Measurements from ENCODE around the gene ZNF503.

GRCh38 chr10:75432763-75433162, 31.2 kb upstream of the ZNF503 start:
- TF ChIP-seq, protein P1, sequence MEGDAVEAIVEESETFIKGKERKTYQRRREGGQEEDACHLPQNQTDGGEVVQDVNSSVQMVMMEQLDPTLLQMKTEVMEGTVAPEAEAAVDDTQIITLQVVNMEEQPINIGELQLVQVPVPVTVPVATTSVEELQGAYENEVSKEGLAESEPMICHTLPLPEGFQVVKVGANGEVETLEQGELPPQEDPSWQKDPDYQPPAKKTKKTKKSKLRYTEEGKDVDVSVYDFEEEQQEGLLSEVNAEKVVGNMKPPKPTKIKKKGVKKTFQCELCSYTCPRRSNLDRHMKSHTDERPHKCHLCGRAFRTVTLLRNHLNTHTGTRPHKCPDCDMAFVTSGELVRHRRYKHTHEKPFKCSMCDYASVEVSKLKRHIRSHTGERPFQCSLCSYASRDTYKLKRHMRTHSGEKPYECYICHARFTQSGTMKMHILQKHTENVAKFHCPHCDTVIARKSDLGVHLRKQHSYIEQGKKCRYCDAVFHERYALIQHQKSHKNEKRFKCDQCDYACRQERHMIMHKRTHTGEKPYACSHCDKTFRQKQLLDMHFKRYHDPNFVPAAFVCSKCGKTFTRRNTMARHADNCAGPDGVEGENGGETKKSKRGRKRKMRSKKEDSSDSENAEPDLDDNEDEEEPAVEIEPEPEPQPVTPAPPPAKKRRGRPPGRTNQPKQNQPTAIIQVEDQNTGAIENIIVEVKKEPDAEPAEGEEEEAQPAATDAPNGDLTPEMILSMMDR (IDR thresholded peaks at IDR 0.05 in 2 of 3, conservative IDR thresholded peaks at IDR 0.05 in 1 of 3; ENCODE audit: control insufficient read depth in 2 of 3, extremely low read depth in 1 of 3, insufficient read depth in 1 of 3, low read depth in 3 of 3, low read length in 3 of 3), result no peak
- no peak for TF ChIP-seq RELA (IDR thresholded peaks at IDR 0.05; ENCODE audit: borderline replicate concordance, partially characterized antibody)
- TF ChIP-seq SMAD5 (IDR thresholded peaks at IDR 0.05; ENCODE audit: low read depth), result no peak
- TF ChIP-seq JUND (IDR thresholded peaks at IDR 0.05; ENCODE audit: low read depth, low read length), result no peak
- no peak for TF ChIP-seq ATF7 (IDR thresholded peaks at IDR 0.05; ENCODE audit: low read depth)
- TF ChIP-seq, protein P2, sequence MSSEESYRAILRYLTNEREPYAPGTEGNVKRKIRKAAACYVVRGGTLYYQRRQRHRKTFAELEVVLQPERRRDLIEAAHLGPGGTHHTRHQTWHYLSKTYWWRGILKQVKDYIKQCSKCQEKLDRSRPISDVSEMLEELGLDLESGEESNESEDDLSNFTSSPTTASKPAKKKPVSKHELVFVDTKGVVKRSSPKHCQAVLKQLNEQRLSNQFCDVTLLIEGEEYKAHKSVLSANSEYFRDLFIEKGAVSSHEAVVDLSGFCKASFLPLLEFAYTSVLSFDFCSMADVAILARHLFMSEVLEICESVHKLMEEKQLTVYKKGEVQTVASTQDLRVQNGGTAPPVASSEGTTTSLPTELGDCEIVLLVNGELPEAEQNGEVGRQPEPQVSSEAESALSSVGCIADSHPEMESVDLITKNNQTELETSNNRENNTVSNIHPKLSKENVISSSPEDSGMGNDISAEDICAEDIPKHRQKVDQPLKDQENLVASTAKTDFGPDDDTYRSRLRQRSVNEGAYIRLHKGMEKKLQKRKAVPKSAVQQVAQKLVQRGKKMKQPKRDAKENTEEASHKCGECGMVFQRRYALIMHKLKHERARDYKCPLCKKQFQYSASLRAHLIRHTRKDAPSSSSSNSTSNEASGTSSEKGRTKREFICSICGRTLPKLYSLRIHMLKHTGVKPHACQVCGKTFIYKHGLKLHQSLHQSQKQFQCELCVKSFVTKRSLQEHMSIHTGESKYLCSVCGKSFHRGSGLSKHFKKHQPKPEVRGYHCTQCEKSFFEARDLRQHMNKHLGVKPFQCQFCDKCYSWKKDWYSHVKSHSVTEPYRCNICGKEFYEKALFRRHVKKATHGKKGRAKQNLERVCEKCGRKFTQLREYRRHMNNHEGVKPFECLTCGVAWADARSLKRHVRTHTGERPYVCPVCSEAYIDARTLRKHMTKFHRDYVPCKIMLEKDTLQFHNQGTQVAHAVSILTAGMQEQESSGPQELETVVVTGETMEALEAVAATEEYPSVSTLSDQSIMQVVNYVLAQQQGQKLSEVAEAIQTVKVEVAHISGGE (CRISPR knock-in tag; IDR thresholded peaks at IDR 0.05), result no peak
- no peak for TF ChIP-seq CHD2 (IDR thresholded peaks at IDR 0.05; ENCODE audit: borderline replicate concordance, low read depth, low read length)
- TF ChIP-seq CEBPZ (IDR thresholded peaks at IDR 0.05; ENCODE audit: low read depth, low read length), result no peak

Measured in GM12878 (cell line).